SU-DHL-6 (cell line): ENCODE measurements around the gene ZNF80.

Source experiments
- EZH2phosphoT487 ChIP-seq: fragments of 200-600 bp; sonication (generic), shearing (Covaris generic); conservative IDR thresholded peaks from 2 replicates; pipeline ENCODE4 v1.6.1; 2018; ENCODE audit warnings: mild to moderate bottlenecking, antibody characterized with exemption, low read length, moderate library complexity, mixed read lengths
- TF ChIP-seq, protein P1 (sequence below): fragments of 200-600 bp; sonication (generic); IDR thresholded peaks from one replicate; pipeline ENCODE4 v1.5.1; 2017; ENCODE audit warnings: antibody characterized with exemption, mild to moderate bottlenecking, low read length, moderate library complexity; ENCODE audit not compliant: insufficient read depth, poor library complexity, severe bottlenecking

- TF ChIP-seq, protein P1, sequence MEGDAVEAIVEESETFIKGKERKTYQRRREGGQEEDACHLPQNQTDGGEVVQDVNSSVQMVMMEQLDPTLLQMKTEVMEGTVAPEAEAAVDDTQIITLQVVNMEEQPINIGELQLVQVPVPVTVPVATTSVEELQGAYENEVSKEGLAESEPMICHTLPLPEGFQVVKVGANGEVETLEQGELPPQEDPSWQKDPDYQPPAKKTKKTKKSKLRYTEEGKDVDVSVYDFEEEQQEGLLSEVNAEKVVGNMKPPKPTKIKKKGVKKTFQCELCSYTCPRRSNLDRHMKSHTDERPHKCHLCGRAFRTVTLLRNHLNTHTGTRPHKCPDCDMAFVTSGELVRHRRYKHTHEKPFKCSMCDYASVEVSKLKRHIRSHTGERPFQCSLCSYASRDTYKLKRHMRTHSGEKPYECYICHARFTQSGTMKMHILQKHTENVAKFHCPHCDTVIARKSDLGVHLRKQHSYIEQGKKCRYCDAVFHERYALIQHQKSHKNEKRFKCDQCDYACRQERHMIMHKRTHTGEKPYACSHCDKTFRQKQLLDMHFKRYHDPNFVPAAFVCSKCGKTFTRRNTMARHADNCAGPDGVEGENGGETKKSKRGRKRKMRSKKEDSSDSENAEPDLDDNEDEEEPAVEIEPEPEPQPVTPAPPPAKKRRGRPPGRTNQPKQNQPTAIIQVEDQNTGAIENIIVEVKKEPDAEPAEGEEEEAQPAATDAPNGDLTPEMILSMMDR = no peak
- no peak for TF ChIP-seq EZH2phosphoT487
Observed at GRCh38 chr3:114284644-114285043, 47.3 kb upstream of the ZNF80 start.
